GM10847 (cell line): ENCODE results near the gene NEK5.

Source experiments
- POLR2A ChIP-seq: IDR thresholded peaks from 2 replicates; pipeline ENCODE4 v1.6.1; 2011; ENCODE audit not compliant: insufficient read length; ENCODE audit errors: extremely low read depth

Gene NEK5

DNA sequence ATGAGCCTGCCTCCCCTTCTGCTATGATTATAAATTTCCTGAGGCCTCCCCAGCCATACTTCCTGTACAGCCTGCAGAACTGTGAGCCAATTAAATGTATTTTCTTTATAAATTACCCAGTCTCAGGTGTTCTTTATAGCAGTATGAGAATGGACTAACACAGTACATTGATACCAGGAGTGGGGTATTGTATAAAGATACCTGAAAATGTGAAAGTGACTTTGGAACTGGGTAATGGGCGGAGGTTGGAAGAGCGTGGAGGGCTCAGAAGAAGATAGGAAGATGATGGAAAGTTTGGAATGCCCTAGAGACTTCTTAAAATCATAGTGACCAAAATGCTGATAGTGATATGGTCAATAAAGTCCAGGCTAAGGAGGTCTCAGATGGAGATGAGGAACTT, 32.8 kb downstream of the NEK5 start:
- TF ChIP-seq POLR2A, result no peak

- no peak for TF ChIP-seq POLR2A
Measured at GRCh38 chr13:52092087-52092486, 36.8 kb downstream of the NEK5 start.

- TF ChIP-seq POLR2A, result no peak
Measured at GRCh38 chr13:52091473-52091872, 37.4 kb downstream of the NEK5 start.

DNA sequence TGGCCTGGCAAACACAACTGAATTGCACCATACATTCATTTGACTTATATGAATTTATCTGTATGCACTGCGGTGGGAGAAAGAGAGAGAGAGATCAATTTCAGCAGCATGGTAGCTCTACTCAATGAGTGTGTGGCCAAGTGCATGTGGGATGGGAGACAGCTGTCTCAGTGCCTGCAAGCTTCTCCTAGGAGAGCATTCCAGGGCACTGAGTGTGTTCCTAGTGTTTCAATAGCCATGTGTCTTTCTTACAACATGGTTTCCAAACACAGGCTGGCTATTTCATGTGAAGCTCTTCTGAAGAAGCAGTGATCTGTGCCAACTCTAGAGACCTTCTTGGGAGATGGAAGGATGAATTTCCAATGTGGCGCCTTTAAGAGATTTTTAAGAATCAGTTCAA, 43.5 kb downstream of the NEK5 start:
- no peak for TF ChIP-seq POLR2A

GRCh38 chr13:52082601-52083000, 46.3 kb downstream of the NEK5 start:
- TF ChIP-seq POLR2A, result no peak

GRCh38 chr13:52070929-52071523, 57.8 kb downstream of the NEK5 start:
- no peak for TF ChIP-seq POLR2A

- no peak for TF ChIP-seq POLR2A
Measured at GRCh38 chr13:52067237-52067636, 61.6 kb downstream of the NEK5 start.

- no peak for TF ChIP-seq POLR2A
Measured at GRCh38 chr13:52061587-52061986, 67.3 kb downstream of the NEK5 start.

GRCh38 chr13:52053460-52053859, 75.4 kb downstream of the NEK5 start:
- no peak for TF ChIP-seq POLR2A

GRCh38 chr13:52051400-52051799, 77.5 kb downstream of the NEK5 start:
- TF ChIP-seq POLR2A, result no peak

GRCh38 chr13:52048516-52048915, 80.4 kb downstream of the NEK5 start:
- no peak for TF ChIP-seq POLR2A

DNA sequence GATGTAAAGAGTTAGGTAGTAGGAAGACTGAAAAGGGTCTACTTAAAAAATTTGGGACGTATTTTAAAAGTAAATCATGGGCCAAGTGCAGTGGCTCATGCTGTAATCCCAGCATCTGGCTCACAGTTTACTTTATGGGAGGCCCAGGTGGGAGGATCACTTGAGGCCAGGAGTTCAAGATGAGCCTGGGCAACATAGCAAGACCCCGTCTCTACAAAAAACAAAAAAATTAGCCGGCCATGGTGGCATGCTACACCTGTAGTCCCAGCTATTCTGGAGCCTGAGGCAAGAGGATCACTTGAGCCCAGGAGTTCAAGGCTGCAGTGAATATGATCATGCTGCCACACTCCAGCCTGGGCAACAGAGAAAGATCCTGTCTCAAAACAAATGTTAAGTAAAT, 81.4 kb downstream of the NEK5 start:
- no peak for TF ChIP-seq POLR2A

DNA sequence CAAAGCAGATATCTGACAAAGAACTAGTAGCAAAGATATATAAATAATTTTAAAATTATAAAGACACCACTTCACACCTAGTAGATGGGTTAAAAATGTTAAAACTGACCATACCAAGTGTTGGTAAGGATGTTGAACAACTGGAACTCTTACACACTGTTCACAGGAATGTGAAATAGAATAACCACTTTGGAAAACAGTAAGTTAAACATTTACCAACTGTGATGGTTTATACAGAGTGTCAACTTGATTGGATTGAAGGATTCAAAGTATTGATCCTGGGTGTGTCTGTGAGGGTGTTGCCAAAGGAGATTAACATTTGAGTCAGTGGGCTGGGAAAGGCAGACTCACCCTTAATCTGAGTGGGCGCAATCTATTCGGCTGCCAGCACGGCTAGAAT, 85.2 kb downstream of the NEK5 start:
- no peak for TF ChIP-seq POLR2A

DNA sequence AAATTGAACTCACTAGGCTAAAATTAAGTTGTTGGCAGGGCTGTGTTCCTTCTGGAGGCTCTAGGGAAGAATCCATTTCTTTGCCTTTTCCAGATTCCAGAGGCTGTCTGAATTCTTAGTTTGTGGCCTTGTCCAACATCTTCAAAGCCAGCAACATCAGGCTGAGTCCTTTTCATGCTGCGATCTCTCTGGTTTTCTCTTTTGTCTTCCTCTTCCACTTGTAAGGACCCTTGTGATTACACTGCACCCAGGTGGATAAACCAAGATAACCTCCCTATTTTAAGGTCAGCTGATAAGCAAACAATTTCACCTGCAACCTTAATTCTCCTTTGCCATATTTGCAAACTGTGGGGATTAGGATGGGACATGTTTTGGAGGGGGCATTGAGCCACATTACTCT, 92.8 kb downstream of the NEK5 start:
- TF ChIP-seq POLR2A, result no peak

GRCh38 chr13:52034616-52035226, 94.2 kb downstream of the NEK5 start:
- TF ChIP-seq POLR2A, result no peak

DNA sequence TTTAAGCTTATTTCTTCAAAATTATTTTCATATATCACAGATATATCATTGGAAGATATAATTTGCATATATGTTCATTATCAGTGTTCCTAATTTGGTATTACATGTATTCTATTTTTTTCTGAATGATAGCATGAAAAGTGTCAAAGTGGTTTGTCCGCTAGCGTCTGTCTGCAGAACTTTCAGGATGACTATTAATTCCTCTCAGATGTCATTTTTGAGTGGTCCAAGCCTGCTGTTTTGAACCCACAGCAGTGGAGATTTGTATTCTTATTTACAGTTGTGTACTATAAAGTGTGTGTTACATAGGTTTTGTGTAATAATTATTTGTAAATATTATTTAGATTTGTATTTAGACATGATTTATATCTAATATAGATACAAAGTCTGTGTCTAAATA, 95.8 kb downstream of the NEK5 start:
- TF ChIP-seq POLR2A, result no peak

GRCh38 chr13:52029569-52029968, 99.3 kb downstream of the NEK5 start:
- TF ChIP-seq POLR2A, result no peak
